ENCODE measurements around the gene PTCSC3. TPM values are rescaled to one million over a fixed set of nuclear protein-coding genes. Genes with fewer than 3 reads are reported as not detected.

Gene PTCSC3
- total RNA-seq, 2 donors from 2014 or later, result not detected

DNA sequence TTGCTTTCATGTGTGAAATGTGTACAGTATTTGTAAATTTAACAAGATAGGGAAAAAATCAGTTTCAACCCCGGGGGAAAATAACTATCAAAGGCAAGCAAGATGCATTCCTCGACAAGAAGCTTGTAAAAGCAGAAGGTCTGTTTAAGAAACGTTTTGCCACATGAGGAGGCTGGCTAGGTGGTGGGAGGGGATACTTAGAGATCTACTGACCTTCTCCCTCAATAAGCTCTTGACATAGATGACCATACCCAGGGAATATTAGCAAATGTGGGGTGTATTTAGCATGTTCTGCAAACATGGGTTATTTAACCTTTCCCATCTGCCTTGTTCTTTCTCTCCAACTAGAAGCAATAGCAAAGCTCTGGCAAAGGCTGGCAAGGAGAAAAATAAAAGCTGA lies 4.9 kb downstream of the PTCSC3 start:
- H3K27ac Mint-ChIP-seq, result no peak overlapping the region
- Histone ChIP-seq H3K27ac (ENCODE audit: low read depth, low read length) (no peak overlapping the region), H3K36me3 (ENCODE audit: control insufficient read depth, insufficient read depth, low read length) (no peaks in the 10 kb centered on the region), H3K27me3 (ENCODE audit: control insufficient read depth, insufficient read depth, low read length, poor library complexity, severe bottlenecking) (no peaks in the 10 kb centered on the region), H3K9me3 (ENCODE audit: control insufficient read depth, low read length) (no peaks in the 10 kb centered on the region), H3K9ac (ENCODE audit: extremely low read depth, low read length, poor library complexity, severe bottlenecking) (no peak overlapping the region), H3K4me1 (ENCODE audit: control insufficient read depth, insufficient read depth, low read length) (no peaks in the 10 kb centered on the region), H3K4me3 (ENCODE audit: low read length) (no peak overlapping the region)
- H3K4me1 Mint-ChIP-seq, result peaks cover 5% of the 10 kb centered on the region
- 72 to 75% methylated on average over 2 to 3 of the region's 3 CpGs for WGBS, 2 experiments (ENCODE audit: insufficient coverage in 1 of 2, insufficient read length in 1 of 2)
- no peaks in the 10 kb centered on the region for H3K36me3 Mint-ChIP-seq (ENCODE audit: low read depth)
- no peaks in the 10 kb centered on the region for H3K9me3 Mint-ChIP-seq
- TF ChIP-seq, protein P1, sequence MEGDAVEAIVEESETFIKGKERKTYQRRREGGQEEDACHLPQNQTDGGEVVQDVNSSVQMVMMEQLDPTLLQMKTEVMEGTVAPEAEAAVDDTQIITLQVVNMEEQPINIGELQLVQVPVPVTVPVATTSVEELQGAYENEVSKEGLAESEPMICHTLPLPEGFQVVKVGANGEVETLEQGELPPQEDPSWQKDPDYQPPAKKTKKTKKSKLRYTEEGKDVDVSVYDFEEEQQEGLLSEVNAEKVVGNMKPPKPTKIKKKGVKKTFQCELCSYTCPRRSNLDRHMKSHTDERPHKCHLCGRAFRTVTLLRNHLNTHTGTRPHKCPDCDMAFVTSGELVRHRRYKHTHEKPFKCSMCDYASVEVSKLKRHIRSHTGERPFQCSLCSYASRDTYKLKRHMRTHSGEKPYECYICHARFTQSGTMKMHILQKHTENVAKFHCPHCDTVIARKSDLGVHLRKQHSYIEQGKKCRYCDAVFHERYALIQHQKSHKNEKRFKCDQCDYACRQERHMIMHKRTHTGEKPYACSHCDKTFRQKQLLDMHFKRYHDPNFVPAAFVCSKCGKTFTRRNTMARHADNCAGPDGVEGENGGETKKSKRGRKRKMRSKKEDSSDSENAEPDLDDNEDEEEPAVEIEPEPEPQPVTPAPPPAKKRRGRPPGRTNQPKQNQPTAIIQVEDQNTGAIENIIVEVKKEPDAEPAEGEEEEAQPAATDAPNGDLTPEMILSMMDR (conservative IDR thresholded peaks at IDR 0.05), result no peak
- H3K4me3 Mint-ChIP-seq, result no peak overlapping the region
- H3K27me3 Mint-ChIP-seq (ENCODE audit: insufficient read depth), result no peaks in the 10 kb centered on the region
- no peak for DNase-seq

DNA sequence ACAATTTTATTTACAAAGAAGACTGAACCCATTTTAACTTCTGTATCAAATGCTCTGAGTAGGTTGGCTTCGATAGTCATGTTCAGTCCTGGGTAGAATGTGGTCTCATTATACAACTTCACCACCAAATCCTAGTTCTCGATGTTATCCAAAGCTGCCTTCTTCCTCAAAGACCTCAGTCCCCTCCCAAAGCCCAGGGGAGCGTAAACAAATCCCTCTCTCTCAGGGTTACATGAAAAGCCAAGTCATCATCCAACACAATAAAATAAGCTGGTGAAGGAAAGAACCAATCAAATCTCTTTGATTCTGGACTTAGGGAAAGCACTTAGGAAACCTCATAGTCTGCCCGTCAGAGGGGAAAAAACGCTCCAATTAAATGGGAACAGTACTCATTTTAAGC lies 9.1 kb downstream of the PTCSC3 start:
- Histone ChIP-seq H3K4me3 (ENCODE audit: low read length) (no peak overlapping the region), H3K27ac (ENCODE audit: low read depth, low read length) (no peak overlapping the region), H3K27me3 (ENCODE audit: control insufficient read depth, insufficient read depth, low read length, poor library complexity, severe bottlenecking) (no peaks in the 10 kb centered on the region), H3K4me1 (ENCODE audit: control insufficient read depth, insufficient read depth, low read length) (no peaks in the 10 kb centered on the region), H3K9ac (ENCODE audit: extremely low read depth, low read length, poor library complexity, severe bottlenecking) (no peak overlapping the region), H3K9me3 (ENCODE audit: control insufficient read depth, low read length) (no peaks in the 10 kb centered on the region), H3K36me3 (ENCODE audit: control insufficient read depth, insufficient read depth, low read length) (no peaks in the 10 kb centered on the region)
- Mint-ChIP-seq H3K4me3 (no peak overlapping the region), H3K27ac (peak overlapping the region; percentile 33), H3K9me3 (no peaks in the 10 kb centered on the region), H3K4me1 (peaks cover 5% of the 10 kb centered on the region), H3K36me3 (ENCODE audit: low read depth) (no peaks in the 10 kb centered on the region), H3K27me3 (ENCODE audit: insufficient read depth) (no peaks in the 10 kb centered on the region)
- TF ChIP-seq, protein P1 (conservative IDR thresholded peaks at IDR 0.05), result no peak
- WGBS, 2 experiments (ENCODE audit: insufficient coverage in 1 of 2, insufficient read length in 1 of 2), result 79 to 82% methylated on average over 2 to 5 of the region's 5 CpGs
- no peak for DNase-seq

DNA sequence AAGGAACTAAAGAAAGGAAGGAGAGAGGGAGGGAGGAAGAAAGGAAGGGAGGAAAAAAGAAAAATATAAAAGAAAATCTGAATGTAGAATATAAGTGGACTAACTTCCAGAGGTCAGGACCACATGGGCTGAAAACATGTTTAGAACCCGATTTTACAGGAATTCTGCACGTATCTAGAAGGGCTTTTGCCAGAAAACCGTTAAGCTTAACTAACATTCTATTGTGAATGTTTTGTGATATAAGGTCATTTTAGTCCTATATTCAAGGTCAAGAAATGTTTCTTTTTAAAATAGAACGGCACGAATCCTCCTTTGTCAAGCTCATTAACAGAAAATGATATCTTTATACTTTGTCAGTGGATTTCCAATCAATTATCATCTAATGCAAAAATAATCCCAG lies 13.1 kb downstream of the PTCSC3 start:
- Mint-ChIP-seq H3K4me3 (no peak overlapping the region), H3K36me3 (ENCODE audit: low read depth) (no peaks in the 10 kb centered on the region), H3K27me3 (ENCODE audit: insufficient read depth) (peaks cover 31% of the 10 kb centered on the region), H3K9me3 (no peaks in the 10 kb centered on the region), H3K4me1 (peaks cover 5% of the 10 kb centered on the region), H3K27ac (no peak overlapping the region)
- TF ChIP-seq, protein P1 (conservative IDR thresholded peaks at IDR 0.05), result no peak
- Histone ChIP-seq H3K36me3 (ENCODE audit: control insufficient read depth, insufficient read depth, low read length) (no peaks in the 10 kb centered on the region), H3K9ac (ENCODE audit: extremely low read depth, low read length, poor library complexity, severe bottlenecking) (no peak overlapping the region), H3K4me1 (ENCODE audit: control insufficient read depth, insufficient read depth, low read length) (no peaks in the 10 kb centered on the region), H3K4me3 (ENCODE audit: low read length) (no peak overlapping the region), H3K9me3 (ENCODE audit: control insufficient read depth, low read length) (no peaks in the 10 kb centered on the region), H3K27ac (ENCODE audit: low read depth, low read length) (no peak overlapping the region), H3K27me3 (ENCODE audit: control insufficient read depth, insufficient read depth, low read length, poor library complexity, severe bottlenecking) (no peaks in the 10 kb centered on the region)
- no peak for DNase-seq
- WGBS, 2 experiments (ENCODE audit: insufficient coverage in 1 of 2, insufficient read length in 1 of 2), result 89 to 94% methylated on average over 3 of the region's 5 CpGs

Measured in endodermal cell (in vitro differentiated cells).